ENCODE measurements around the gene TOP2B.

GRCh38 chr3:25610779-25611178 is 53.9 kb downstream of the TOP2B start:
- TF ChIP-seq CTCF (IDR thresholded peaks at IDR 0.05) (no peak), TAF1 (IDR thresholded peaks at IDR 0.05; ENCODE audit: borderline replicate concordance, low read depth, low read length) (no peak), TCF12 (IDR thresholded peaks at IDR 0.05) (no peak), MAX (IDR thresholded peaks at IDR 0.05; ENCODE audit: low read depth) (no peak), NRF1 (IDR thresholded peaks at IDR 0.05; ENCODE audit: low read depth, low read length) (no peak)

Data from SK-N-SH (cell line).